Activated CD8-positive, alpha-beta T cell treated with anti-CD3 and anti-CD28 coated beads for 36 hours (primary cell): ENCODE measurements around the gene FEZF2. TPM values are rescaled to one million over a fixed set of nuclear protein-coding genes. Genes with fewer than 3 reads are reported as not detected.

Experiments used
- ATAC-seq: fragments of 200-7000 bp; cut with Tn5 transposase; one replicate; pipeline ENCODE4 v1.10.0; 2021; ENCODE audit warnings: mild to moderate bottlenecking, moderate library complexity
- CTCF ChIA-PET: fragments of 350-600 bp; sonication (Branson Sonifier 250); formaldehyde crosslinking; loops from one replicate; lab custom pipeline; 2021; ENCODE audit warnings: antibody characterized with exemption; lab: Charles Lee
- POLR2A ChIA-PET: fragments of 350-600 bp; sonication (Branson Sonifier 250); formaldehyde crosslinking; loops from one replicate; lab custom pipeline; 2021; ENCODE audit warnings: antibody characterized with exemption; lab: Charles Lee
- DNase-seq: peaks from one replicate; pipeline ENCODE4 v3.0.0-alpha.2; 2020
- H3K27ac Mint-ChIP-seq: one replicate; pipeline ENCODE4 v1.8.0; 2021; ENCODE audit warnings: mild to moderate bottlenecking, mixed read lengths
- H3K27me3 Mint-ChIP-seq: one replicate; pipeline ENCODE4 v1.8.0; 2021; ENCODE audit warnings: mixed read lengths
- H3K36me3 Mint-ChIP-seq: one replicate; pipeline ENCODE4 v1.8.0; 2021; ENCODE audit warnings: low read depth, mixed read lengths
- H3K4me1 Mint-ChIP-seq: one replicate; pipeline ENCODE4 v1.8.0; 2021; ENCODE audit warnings: low read depth, mixed read lengths
- H3K4me3 Mint-ChIP-seq: one replicate; pipeline ENCODE4 v1.8.0; 2021; ENCODE audit warnings: mild to moderate bottlenecking, moderate library complexity, mixed read lengths
- H3K9me3 Mint-ChIP-seq: one replicate; pipeline ENCODE4 v1.8.0; 2021; ENCODE audit warnings: mixed read lengths
- CTCF ChIP-seq: fragments of 200-600 bp; IDR thresholded peaks from one replicate; pipeline ENCODE4 v1.8.0; 2022; ENCODE audit warnings: antibody characterized with exemption, mild to moderate bottlenecking
- intact Hi-C: fragments of 100-400 bp; cut with micrococcal nuclease; formaldehyde crosslinking; loops from one replicate; pipeline ENCODE4 v1.10.0; 2022
- total RNA-seq, 2 experiments: library from RNA; stranded (reverse); gene quantifications; one replicate each; pipeline ENCODE4 v1.2.3, GENCODE V29; 2021

FEZF2 gene
- total RNA-seq, 2 experiments from 2014 or later, result not detected

- Mint-ChIP-seq H3K4me1 (peaks cover 7% of the 10 kb centered on the region), H3K4me3 (no peak overlapping the region), H3K9me3 (no peaks in the 10 kb centered on the region), H3K36me3 (peaks cover 1% of the 10 kb centered on the region), H3K27ac (no peak overlapping the region), H3K27me3 (peaks cover 87% of the 10 kb centered on the region)
- intact Hi-C loops, result no loop called here
- ChIA-PET POLR2A (no interaction called here), CTCF (no interaction called here)
- TF ChIP-seq CTCF, result no peak
- DNase-seq (no peak), ATAC-seq (no peak)
Observed at GRCh38 chr3:62370858-62371719, 2.3 kb downstream of the FEZF2 start.

- Mint-ChIP-seq H3K36me3 (peaks cover 3% of the 10 kb centered on the region), H3K27ac (no peak overlapping the region), H3K4me1 (peaks cover 7% of the 10 kb centered on the region), H3K27me3 (peaks cover 87% of the 10 kb centered on the region), H3K4me3 (no peak overlapping the region), H3K9me3 (no peaks in the 10 kb centered on the region)
- DNase-seq (no peak), ATAC-seq (no peak)
- TF ChIP-seq CTCF, result no peak
- POLR2A ChIA-PET, result no interaction called here
- CTCF ChIA-PET, result no interaction called here
- intact Hi-C loops, result no loop called here
Observed at GRCh38 chr3:62370112-62370857, 3.1 kb downstream of the FEZF2 start.

GRCh38 chr3:62369476-62369743 is 3.9 kb downstream of the FEZF2 start:
- Mint-ChIP-seq H3K4me1 (peaks cover 6% of the 10 kb centered on the region), H3K27ac (no peak overlapping the region), H3K27me3 (peaks cover 79% of the 10 kb centered on the region), H3K9me3 (no peaks in the 10 kb centered on the region), H3K4me3 (no peak overlapping the region), H3K36me3 (peaks cover 3% of the 10 kb centered on the region)
- ATAC-seq, result no peak
- TF ChIP-seq CTCF, result no peak
- ChIA-PET CTCF (interaction anchor here (1.4 kb wide), 1 partner anchor 164 kb away, joined by 3 read pairs; no protein-coding TSS in a partner anchor), POLR2A (no interaction called here)
- no peak for DNase-seq
- intact Hi-C loops, result no loop called here

- TF ChIP-seq CTCF, result no peak
- H3K9me3 Mint-ChIP-seq, result no peaks in the 10 kb centered on the region
- H3K27ac Mint-ChIP-seq, result no peak overlapping the region
- H3K4me1 Mint-ChIP-seq, result peaks cover 2% of the 10 kb centered on the region
- CTCF ChIA-PET, result interaction anchor here (1.4 kb wide), 1 partner anchor 163 kb away, joined by 3 read pairs; no protein-coding TSS in a partner anchor
- no peak for DNase-seq
- H3K4me3 Mint-ChIP-seq, result no peak overlapping the region
- no peak for ATAC-seq
- POLR2A ChIA-PET, result no interaction called here
- H3K36me3 Mint-ChIP-seq, result peaks cover 3% of the 10 kb centered on the region
- intact Hi-C loops, result no loop called here
- H3K27me3 Mint-ChIP-seq, result peaks cover 74% of the 10 kb centered on the region
Observed at GRCh38 chr3:62368705-62369475, 4.5 kb downstream of the FEZF2 start.
